Activated effector memory CD4-positive, alpha-beta T cell treated with anti-CD3 and anti-CD28 coated beads, Interleukin-2, amount 50 U/mL, for 16 hours (primary cell): Measurements from ENCODE around the gene UNC93A.
"Not testable (repeated sequence)": the region's sequence is repeated elsewhere in the genome, so short reads cannot be mapped to it uniquely, and the experiment has no call there.

ENCODE experiments used
- DNase-seq: peaks from one replicate; pipeline ENCODE4 v3.0.0-alpha.2; 2020

UNC93A gene

DNA sequence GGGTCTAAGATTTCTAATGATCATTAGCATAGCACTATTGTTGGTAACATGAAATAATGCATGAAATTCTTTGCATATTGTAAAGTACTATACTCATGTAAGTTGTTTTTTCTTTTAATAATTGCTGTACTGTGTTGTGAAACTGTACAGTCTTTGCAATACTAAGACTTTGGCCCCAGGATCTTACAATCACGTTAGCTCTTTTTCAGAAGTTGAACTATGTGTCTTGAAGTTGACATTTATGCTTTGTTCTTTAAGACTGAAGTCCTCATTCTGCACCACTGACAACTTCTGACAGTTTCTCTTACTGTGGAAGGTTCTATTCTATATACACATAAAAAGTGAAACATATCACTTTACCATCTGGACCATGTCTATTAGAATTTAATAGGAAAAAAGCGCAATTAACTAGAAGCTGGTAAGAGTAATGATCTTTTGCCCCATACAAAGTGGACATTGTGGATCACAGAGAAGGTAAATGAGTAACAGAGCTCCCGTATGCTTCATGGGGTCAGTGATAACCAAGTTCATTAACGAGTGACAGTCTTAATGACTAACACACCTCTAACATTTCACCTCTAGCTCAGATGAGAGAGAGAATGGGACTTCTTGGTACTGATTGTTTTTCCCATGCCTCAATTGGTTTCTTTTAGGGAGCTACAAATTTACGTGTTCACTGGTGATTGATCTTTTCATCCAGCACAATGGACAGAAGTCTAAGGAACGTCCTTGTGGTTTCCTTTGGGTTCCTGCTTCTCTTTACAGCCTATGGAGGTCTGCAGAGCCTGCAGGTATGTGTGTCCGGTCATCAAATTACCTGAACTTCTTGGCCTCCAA lies at the start of gene UNC93A:
Gene UNC93A (plus strand): TSS at position 530 of the 837 bp plus-strand sequence. CDS start 175 bp downstream, at position 705.
- no peak for DNase-seq

GRCh38 chr6:167241321-167242134 lies 49.6 kb upstream of the UNC93A start:
- not testable (repeated sequence) for DNase-seq

- DNase-seq, result not testable (repeated sequence)
Measured at GRCh38 chr6:167242135-167242506, 49.0 kb upstream of the UNC93A start.

- not testable (repeated sequence) for DNase-seq
Measured at GRCh38 chr6:167242511-167243051, 48.5 kb upstream of the UNC93A start.

DNA sequence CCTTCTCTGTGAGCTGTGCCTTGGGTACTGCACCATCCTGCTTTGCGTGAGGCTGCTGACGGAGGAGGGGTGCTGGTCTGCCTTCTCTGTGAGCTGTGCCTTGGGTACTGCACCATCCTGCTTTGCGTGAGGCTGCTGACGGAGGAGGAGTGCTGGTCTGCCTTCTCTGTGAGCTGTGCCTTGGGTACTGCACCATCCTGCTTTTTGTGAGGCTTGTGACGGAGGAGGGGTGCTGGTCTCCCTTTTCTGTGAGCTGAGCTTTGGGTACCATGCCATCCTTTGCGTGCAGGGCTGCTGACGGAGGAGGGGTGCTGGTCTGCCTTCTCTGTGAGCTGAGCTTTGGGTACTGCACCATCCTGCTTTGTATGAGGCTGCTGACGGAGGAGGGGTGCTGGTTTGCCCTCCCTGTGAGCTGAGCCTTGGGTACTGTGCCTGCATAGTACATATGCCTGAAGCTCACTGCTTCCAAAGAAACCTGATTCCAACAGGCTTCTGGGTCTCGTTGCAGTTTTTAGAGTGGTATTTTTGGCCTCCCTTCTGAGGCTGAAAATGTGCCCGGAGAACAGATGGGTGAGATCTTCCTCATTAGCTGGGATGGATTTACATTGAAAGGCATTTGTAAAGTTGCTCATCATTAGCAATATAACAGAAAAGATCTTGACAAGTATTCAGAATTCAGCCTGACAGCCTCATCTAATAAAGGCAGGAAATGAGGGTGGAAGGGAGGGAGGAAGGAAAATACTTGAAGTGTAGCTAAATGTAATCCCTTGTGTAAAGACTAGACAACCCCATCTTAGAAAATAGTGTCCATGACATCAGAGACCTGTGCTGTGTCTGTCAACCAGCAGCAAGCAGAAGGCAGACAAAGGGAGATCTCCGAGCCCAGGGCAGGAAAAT lies 46.8 kb upstream of the UNC93A start:
- DNase-seq, result no peak

- DNase-seq, result no peak
Measured at GRCh38 chr6:167244991-167245390, 46.1 kb upstream of the UNC93A start.

GRCh38 chr6:167245591-167245990 lies 45.5 kb upstream of the UNC93A start:
- no peak for DNase-seq

DNA sequence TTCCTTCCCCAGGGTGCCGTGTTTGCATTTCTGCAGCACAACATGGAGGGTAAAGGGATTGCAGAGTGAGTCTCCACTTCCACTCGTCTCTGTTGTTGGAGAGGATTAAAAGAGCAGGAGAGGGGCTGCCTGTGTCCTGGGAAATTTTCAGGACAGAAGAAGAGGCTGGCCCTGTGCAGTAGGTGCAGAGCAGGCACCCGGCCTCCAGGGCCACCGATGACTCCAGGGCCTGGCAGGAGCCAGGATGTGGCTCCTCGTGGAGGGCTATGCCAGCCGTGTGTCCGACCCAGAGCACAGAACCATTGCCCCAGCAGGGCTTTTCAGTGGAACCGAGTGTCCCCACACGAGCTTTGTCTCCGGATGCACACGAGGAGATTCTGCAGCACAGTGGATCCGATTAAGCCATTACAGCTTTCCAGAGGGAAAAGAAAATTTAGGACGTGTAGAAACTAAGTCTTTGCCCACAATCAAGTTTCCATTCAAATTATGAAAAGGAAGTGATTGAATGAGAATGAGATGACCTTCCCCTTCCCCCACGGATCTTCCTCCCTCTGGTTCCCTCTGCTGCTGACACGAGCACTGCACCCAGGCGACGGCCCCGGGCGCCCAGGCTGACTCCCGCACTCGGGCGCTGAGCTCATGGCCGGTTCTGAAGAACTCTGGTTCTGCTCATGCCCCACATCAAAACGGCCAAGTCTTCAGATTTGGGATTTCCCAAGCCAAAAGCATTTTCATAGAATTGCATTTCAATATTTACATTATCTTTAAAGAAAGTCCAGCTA lies 43.1 kb upstream of the UNC93A start:
- DNase-seq, result no peak

GRCh38 chr6:167248878-167249455 lies 42.1 kb upstream of the UNC93A start:
- not testable (repeated sequence) for DNase-seq

DNA sequence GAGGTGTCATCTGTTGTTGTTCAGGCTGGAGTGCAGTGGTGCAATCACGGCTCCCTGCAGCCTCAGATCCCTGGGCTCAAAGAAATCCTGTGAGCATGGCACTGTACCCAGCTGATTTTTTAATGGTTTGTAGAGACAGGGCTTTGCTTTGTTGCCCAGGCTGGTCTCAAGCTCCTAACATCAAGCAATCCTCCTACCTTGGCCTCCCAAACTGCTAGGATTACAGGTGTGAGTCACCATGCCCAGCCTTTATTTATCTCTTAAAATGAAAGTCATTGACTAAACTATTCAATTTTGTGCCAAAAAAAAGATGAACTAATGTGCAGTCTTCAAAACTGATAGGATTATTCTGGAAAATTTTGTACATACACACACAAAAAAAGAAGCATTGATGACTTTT lies 38.8 kb upstream of the UNC93A start:
- no peak for DNase-seq

DNA sequence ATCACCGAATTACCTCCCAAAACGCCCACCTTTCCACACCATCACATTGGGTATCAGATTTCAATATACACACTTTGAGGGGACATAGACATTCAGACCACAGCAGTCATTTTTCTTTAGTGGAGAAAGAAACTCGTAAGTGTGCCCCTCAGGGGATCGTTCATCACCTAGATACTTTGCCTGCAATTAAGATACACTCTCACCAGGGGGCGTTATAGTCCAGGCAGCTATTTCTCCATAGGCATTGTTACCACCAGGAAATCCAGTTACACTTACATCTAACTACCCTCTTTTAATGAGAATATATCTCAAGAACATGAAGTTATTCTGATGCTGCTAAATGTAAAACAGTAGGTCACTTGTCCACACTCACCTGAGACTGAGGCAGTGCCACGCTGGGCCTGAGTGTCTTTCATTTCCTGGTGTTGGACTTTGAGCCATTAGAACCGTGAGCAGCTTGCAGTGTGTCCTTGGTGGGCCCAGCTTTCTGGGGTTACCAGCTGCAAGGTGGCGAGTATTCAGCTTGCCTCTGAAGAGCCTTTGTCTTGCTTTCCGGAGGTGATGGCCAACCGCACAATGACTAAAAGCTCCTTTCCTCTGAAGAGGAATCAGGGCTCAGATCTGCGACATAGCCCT lies 35.1 kb upstream of the UNC93A start:
- no peak for DNase-seq

DNA sequence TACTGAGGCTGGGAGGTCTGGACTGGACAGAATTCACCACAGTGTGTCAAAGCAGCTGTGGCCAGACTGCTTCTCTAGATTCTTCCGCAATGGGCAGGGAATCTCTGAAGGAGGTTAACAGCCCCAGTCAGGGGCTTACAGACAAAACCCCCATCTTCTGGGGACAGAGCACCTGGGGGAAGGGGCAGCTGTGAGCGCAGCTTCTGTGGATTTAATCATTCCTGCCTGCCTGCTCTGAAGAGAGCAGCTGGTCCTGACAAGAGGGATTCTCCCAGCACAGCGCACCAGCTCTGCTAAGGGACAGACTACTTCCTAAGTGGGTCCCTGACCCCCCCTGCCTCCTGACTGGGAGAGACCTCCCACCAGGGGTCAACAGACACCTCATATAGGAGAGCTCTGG lies 32.5 kb upstream of the UNC93A start:
- DNase-seq, result no peak

- not testable (repeated sequence) for DNase-seq
Measured at GRCh38 chr6:167266057-167266829, 24.9 kb upstream of the UNC93A start.

GRCh38 chr6:167266830-167267555 lies 24.1 kb upstream of the UNC93A start:
- no peak for DNase-seq

DNA sequence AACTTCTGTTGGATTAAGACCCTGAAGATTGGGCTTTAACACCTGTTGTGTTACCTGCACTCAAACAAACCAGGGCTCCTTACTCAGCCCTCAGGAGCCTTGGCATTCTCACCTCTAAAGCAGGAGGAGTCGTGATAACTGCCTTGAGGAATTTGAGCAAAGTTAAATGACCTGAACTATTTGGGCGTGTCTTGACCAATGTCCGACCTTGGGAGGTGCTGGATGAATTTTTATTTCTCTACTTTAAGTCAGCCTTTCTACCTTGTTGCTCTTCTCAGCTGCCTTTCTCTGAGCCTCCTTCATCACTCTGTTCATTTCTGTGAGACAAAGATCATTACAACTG lies 23.6 kb upstream of the UNC93A start:
- DNase-seq, result not testable (repeated sequence)

DNA sequence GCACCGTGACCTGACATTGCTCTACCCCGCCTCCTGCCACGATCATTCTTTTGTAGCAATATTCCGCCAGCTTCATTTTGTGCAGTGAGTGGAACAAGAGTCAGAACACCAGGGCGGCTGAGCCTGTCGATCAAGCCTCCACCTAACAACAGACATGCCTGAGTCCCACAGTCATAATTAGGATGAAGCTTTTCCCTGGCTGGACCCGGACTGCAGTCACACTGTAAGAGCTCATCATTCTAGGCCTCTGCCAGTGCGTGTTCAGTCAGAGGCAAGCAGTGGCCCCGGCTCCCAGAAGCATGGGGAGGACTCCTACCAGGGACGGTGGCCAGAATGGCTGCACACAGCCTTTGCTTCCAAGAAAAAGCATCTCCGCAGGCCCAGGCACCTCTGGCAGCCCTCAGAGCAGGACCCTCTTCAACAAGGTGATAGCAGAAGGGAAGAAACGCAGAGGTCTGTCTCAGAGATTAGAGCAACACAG lies 23.2 kb upstream of the UNC93A start:
- no peak for DNase-seq

GRCh38 chr6:167268683-167269280 lies 22.3 kb upstream of the UNC93A start:
- DNase-seq, result no peak

DNA sequence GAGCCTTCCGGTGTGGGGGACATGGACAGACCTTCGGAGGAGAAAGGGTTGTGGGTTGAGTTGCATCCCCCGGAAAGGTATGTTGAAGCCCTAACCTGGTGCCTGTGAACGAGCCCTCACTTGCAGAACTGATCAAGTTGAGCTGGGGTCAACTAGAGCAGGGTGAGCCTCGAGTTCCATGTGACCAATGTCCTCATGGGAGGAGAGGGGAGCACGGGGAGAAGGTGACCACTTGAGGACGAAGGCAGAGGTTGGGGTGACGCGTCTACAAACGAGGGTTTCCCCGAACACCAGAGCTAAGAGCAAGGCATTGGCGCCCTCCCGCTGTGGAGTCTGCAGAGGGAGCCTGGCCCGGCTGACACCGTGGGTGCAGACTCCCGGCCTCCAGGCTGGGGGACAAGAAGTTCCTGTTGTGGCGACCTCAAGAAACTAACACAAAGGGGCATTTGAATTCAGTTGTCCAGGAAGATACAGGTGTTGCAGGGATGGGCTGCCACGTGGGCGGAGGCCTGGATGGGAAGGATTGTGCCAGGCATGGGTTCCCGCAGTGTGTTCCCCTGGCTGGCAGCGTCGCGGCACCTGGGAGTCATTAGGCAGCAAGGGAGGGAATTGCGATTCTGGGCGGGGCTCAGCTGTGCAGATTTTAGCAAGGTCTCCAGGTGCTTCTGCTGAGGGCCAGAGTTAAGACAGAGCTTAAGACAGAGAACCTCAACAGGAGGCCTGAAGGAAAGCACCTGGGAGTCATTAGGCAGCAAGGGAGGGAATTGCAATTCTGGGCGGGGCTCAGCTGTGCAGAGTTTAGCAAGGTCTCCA lies 20.4 kb upstream of the UNC93A start:
- DNase-seq, result no peak
